GM19239 (cell line): Measurements from ENCODE around the gene FGF9.

Source experiments
- DNase-seq: peaks from one replicate; pipeline ENCODE4 v3.0.0; 2011; ENCODE audit warnings: low spot score; ENCODE audit not compliant: insufficient read length
- FAIRE-seq: peaks from 2 replicates; lab custom pipeline; 2011; peaks lifted over from hg19 to GRCh38; lab: Jason Lieb, UNC

Gene FGF9

DNA sequence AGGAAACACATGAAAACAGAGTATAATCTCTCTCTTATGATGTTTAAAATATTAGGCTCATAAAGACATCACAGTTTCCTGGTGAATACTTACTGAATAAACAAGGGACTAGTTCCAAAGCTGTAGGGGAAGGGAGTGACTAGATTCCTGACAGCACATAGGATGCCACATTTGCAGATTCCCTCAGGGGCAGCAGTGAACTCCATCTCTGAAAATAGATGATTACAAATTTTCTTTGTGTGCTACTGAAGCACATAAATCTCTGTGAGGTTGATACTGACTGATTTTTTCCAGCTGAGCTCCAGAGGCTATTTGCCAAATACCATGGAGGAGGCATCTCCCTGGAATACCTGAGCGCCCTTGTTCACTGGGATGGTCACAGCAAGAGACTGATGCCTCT, 77.3 kb downstream of the FGF9 start:
- DNase-seq (no peak), FAIRE-seq (no peak)

DNA sequence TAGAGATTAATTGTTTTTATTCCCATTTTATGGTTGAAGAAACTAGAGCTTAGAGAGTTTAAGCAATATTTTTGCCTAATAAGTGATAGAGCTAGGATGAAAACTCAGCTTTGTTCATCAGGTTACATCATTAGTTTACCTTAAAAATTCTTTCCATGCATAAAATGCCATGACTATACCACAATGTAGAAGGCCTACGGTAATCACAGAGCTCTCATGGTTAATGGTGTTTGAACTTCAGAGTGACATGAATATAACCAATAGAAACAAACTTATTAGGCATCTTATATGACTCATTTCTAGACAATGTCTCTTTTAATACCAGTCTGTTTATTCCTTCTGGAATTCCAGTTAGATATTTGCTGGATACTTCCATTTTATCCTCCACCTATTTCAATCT, 78.5 kb downstream of the FGF9 start:
- no peak for FAIRE-seq
- no peak for DNase-seq

DNA sequence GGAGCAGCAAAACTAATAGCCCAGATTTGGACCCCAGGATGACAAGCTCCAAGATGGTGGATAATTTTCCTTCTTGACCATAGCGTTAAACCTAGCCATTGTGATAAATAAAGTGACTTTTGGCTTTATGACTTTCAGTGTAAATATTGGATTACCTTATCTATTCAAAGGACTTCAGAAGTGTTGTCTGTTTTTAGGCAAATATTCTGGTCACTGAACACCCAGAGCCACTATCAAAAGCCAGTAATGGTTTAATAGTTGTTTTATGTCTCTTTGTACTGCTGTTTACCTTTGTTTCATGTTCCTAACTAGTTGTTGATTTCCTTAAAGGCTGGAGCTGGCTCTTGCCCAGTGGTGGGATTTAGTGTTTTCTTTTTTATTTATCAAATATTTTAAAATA, 81.6 kb downstream of the FGF9 start:
- no peak for FAIRE-seq
- DNase-seq = no peak

DNA sequence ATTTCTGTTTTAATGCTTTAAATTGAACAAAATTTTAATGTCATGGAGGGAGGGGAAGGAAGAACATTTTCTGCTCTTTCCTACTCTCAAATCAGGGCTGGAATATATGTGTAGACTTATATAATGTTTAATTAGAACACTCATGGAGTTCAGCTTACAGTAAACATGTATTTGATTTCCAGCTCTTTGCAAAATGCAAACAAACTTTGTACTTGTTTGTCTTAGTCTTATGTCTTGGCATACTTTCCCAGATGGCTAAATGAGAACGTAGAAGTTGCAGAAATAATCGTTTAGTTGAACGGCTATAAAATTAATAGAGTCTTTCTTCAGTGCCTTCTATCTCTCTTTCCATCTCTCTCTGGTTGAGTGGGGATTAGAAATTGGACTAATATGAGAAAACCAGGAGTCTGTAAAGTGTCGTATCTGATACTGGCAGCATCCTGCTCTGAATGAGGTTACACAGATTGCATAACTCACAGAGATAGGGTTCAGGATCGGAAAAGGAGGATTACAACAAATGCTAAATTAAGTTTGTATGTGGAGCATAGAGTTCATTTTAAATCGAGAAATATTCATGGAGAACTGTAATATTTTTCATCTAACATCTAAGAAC, 82.3 kb downstream of the FGF9 start:
- FAIRE-seq (no peak), DNase-seq (no peak)
